ENCODE results near the gene DNAJC16.

Gene DNAJC16

GRCh38 chr1:15605398-15606383 lies 79.0 kb downstream of the DNAJC16 start:
- no peak for TF ChIP-seq YY1 (IDR thresholded peaks at IDR 0.05; ENCODE audit: low read depth)
- TF ChIP-seq REST (IDR thresholded peaks at IDR 0.05; ENCODE audit: low read depth): no peak
- TF ChIP-seq ZBTB7A (IDR thresholded peaks at IDR 0.05; ENCODE audit: low read depth): no peak
- no peak for TF ChIP-seq CREB1 (IDR thresholded peaks at IDR 0.05; ENCODE audit: low read depth)
- TF ChIP-seq EGR1 (IDR thresholded peaks at IDR 0.05): no peak
- no peak for TF ChIP-seq EP300 (IDR thresholded peaks at IDR 0.05; ENCODE audit: borderline replicate concordance)
- no peak for TF ChIP-seq CEBPB (IDR thresholded peaks at IDR 0.05)
- TF ChIP-seq USF1 (IDR thresholded peaks at IDR 0.05): no peak
- TF ChIP-seq RAD21 (IDR thresholded peaks at IDR 0.05; ENCODE audit: low read depth): no peak
- no peak for TF ChIP-seq TAF1 (IDR thresholded peaks at IDR 0.05; ENCODE audit: low read depth)
- TF ChIP-seq NFIC (IDR thresholded peaks at IDR 0.05): no peak
- no peak for TF ChIP-seq TCF12 (IDR thresholded peaks at IDR 0.05; ENCODE audit: low read depth)
- TF ChIP-seq FOXM1 (IDR thresholded peaks at IDR 0.05; ENCODE audit: borderline replicate concordance, low read depth): no peak
- no peak for TF ChIP-seq TEAD4 (IDR thresholded peaks at IDR 0.05)
- no peak for TF ChIP-seq MAX (IDR thresholded peaks at IDR 0.05)

- TF ChIP-seq CEBPB (IDR thresholded peaks at IDR 0.05) (no peak), RAD21 (IDR thresholded peaks at IDR 0.05; ENCODE audit: low read depth) (no peak), NFIC (IDR thresholded peaks at IDR 0.05) (no peak), CREB1 (IDR thresholded peaks at IDR 0.05; ENCODE audit: low read depth) (no peak), ZBTB7A (IDR thresholded peaks at IDR 0.05; ENCODE audit: low read depth) (no peak), USF1 (IDR thresholded peaks at IDR 0.05) (no peak), FOXM1 (IDR thresholded peaks at IDR 0.05; ENCODE audit: borderline replicate concordance, low read depth) (no peak), TCF12 (IDR thresholded peaks at IDR 0.05; ENCODE audit: low read depth) (no peak), EGR1 (IDR thresholded peaks at IDR 0.05) (no peak)
Observed at GRCh38 chr1:15609631-15610030, 83.0 kb downstream of the DNAJC16 start.

GRCh38 chr1:15610167-15610566 lies 83.5 kb downstream of the DNAJC16 start:
- no peak for TF ChIP-seq FOXM1 (IDR thresholded peaks at IDR 0.05; ENCODE audit: borderline replicate concordance, low read depth)
- TF ChIP-seq YY1 (IDR thresholded peaks at IDR 0.05; ENCODE audit: low read depth): no peak
- TF ChIP-seq TCF12 (IDR thresholded peaks at IDR 0.05; ENCODE audit: low read depth): no peak
- no peak for TF ChIP-seq MAX (IDR thresholded peaks at IDR 0.05)
- no peak for TF ChIP-seq REST (IDR thresholded peaks at IDR 0.05; ENCODE audit: low read depth)
- no peak for TF ChIP-seq NFIC (IDR thresholded peaks at IDR 0.05)
- TF ChIP-seq RAD21 (IDR thresholded peaks at IDR 0.05; ENCODE audit: low read depth): no peak
- TF ChIP-seq TAF1 (IDR thresholded peaks at IDR 0.05; ENCODE audit: low read depth): no peak
- no peak for TF ChIP-seq ZBTB7A (IDR thresholded peaks at IDR 0.05; ENCODE audit: low read depth)
- TF ChIP-seq CEBPB (IDR thresholded peaks at IDR 0.05): no peak
- TF ChIP-seq EGR1 (IDR thresholded peaks at IDR 0.05): no peak
- TF ChIP-seq TEAD4 (IDR thresholded peaks at IDR 0.05): no peak
- no peak for TF ChIP-seq USF1 (IDR thresholded peaks at IDR 0.05)
- no peak for TF ChIP-seq EP300 (IDR thresholded peaks at IDR 0.05; ENCODE audit: borderline replicate concordance)
- TF ChIP-seq CREB1 (IDR thresholded peaks at IDR 0.05; ENCODE audit: low read depth): no peak

- TF ChIP-seq USF1 (IDR thresholded peaks at IDR 0.05) (no peak), FOXM1 (IDR thresholded peaks at IDR 0.05; ENCODE audit: borderline replicate concordance, low read depth) (no peak), TCF12 (IDR thresholded peaks at IDR 0.05; ENCODE audit: low read depth) (no peak), YY1 (IDR thresholded peaks at IDR 0.05; ENCODE audit: low read depth) (no peak; the same call in 1 of the 2 replicates), EGR1 (IDR thresholded peaks at IDR 0.05) (no peak), TEAD4 (IDR thresholded peaks at IDR 0.05) (no peak), CREB1 (IDR thresholded peaks at IDR 0.05; ENCODE audit: low read depth) (no peak), CEBPB (IDR thresholded peaks at IDR 0.05) (no peak), ZBTB7A (IDR thresholded peaks at IDR 0.05; ENCODE audit: low read depth) (no peak), NFIC (IDR thresholded peaks at IDR 0.05) (no peak), RAD21 (IDR thresholded peaks at IDR 0.05; ENCODE audit: low read depth) (no peak), EP300 (IDR thresholded peaks at IDR 0.05; ENCODE audit: borderline replicate concordance) (no peak), MAX (IDR thresholded peaks at IDR 0.05) (no peak), REST (IDR thresholded peaks at IDR 0.05; ENCODE audit: low read depth) (no peak), TAF1 (IDR thresholded peaks at IDR 0.05; ENCODE audit: low read depth) (no peak; the same call in 1 of the 2 replicates)
Observed at GRCh38 chr1:15616373-15617172, 89.9 kb downstream of the DNAJC16 start.

Data from Ishikawa (cell line).